Astrocyte of the cerebellum (primary cell): ENCODE results near the gene CDC34.
A peak's percentile ranks its signal among the peaks of the same experiment; 100 is the strongest.

ENCODE experiments used
- DNase-seq: peaks from one replicate; pipeline ENCODE4 v3.0.0-alpha.2; 2011; ENCODE audit warnings: low read depth
- H3K4me3 ChIP-seq: 2 replicates; pipeline ENCODE4 v1.5.1; 2011; ENCODE audit warnings: mild to moderate bottlenecking, low read depth, low read length, moderate library complexity
- in situ Hi-C: cut with HindIII; loops from 2 replicates; pipeline ENCODE4 v1.10.0; 2017; ENCODE audit warnings: low sequenced_read_pairs
- TF ChIP-seq, protein P1 (sequence below): IDR thresholded peaks from 2 replicates; pipeline ENCODE4 v1.5.1; 2012; ENCODE audit warnings: low read length, low read depth, moderate library complexity, mild to moderate bottlenecking; ENCODE audit errors: missing control alignments

CDC34 gene

DNA sequence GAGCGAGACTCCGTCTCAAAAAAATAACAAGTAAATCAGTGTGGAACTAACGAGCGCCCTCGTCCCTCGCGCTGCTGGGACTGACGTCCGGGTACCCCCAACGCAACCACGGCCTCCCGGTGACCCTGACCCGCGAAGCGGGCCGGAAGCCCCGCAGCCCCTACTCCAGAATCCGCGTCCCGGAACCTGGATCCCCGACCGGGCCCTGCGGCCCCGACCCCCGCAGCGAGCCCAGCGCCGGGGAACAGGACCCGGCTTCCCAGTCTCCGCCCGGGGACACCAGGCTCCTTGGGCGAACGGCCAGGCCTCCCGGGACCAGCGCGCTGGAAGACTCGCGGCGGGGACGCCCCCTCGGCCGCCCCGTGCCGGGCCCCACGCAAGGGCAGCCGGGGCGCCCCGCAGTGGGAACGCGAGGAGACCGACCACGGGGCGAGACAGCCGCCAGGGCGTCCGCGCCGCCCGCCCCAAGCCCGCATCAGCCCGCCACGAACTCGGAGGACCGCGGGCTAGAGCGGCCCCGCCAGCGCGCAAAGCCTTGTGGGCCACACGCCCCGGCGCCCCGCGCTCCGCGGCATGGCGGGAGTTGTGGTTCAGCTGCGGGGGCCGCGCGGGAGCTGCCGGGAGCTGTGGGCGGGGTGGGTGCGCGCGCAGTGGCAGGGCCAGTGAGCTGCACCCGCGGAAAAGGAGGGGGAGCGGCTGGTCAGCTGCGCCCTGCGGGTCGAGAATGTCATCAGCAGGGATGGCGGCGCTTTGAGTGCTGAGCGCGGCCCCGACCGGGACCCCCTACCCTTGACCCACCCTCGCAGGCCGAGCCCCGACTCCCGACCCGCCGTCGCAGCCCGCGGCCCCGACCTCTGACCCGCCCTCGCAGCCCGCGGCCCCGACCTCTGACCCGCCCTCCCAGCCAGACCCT, 42.8 kb upstream of the CDC34 start:
- peak overlapping the region; percentile 85 for H3K4me3 ChIP-seq
- DNase-seq: peak; percentile 83
- TF ChIP-seq, protein P1, sequence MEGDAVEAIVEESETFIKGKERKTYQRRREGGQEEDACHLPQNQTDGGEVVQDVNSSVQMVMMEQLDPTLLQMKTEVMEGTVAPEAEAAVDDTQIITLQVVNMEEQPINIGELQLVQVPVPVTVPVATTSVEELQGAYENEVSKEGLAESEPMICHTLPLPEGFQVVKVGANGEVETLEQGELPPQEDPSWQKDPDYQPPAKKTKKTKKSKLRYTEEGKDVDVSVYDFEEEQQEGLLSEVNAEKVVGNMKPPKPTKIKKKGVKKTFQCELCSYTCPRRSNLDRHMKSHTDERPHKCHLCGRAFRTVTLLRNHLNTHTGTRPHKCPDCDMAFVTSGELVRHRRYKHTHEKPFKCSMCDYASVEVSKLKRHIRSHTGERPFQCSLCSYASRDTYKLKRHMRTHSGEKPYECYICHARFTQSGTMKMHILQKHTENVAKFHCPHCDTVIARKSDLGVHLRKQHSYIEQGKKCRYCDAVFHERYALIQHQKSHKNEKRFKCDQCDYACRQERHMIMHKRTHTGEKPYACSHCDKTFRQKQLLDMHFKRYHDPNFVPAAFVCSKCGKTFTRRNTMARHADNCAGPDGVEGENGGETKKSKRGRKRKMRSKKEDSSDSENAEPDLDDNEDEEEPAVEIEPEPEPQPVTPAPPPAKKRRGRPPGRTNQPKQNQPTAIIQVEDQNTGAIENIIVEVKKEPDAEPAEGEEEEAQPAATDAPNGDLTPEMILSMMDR: no peak
- in situ Hi-C loops: no loop called here

DNA sequence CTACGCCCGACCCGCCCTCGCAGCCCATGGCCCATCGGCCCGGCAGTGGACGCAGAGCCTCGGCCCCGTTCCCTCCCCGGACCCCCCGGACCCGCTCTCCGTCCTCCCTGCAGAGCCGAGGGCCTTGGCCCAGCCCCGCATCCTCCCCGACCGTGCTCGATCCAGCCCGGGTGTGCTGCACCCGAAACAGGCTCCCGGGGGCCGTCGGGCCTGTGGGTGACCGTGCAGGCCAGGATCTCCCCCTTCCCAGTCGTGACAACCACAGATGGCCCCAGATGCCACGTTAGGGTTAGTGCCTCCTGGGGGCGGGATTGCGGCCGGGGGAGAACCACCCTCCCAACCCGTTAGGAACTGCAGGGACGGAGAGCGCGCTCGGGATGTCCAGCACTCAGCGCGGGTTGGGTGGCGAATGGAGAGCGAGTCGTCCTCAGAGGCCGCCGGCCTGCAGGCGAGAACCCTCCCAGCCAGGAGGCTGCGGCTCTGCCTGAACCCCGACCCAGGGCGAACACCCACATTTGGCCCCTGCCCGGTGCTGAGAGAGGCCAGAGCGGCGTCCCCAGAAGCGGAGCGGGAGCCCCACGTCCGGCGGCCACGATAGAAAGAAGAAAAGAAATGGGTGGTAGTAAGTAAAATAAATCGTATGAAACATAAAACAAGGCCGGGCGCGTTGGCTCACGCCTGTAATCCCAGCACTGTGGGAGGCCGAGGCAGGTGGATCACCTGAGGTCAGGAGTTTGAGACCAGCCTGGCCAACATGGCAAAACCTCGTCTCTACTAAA, 42.0 kb upstream of the CDC34 start:
- TF ChIP-seq, protein P1: no peak
- in situ Hi-C loops: no loop called here
- peak overlapping the region; percentile 85 for H3K4me3 ChIP-seq
- no peak for DNase-seq

DNA sequence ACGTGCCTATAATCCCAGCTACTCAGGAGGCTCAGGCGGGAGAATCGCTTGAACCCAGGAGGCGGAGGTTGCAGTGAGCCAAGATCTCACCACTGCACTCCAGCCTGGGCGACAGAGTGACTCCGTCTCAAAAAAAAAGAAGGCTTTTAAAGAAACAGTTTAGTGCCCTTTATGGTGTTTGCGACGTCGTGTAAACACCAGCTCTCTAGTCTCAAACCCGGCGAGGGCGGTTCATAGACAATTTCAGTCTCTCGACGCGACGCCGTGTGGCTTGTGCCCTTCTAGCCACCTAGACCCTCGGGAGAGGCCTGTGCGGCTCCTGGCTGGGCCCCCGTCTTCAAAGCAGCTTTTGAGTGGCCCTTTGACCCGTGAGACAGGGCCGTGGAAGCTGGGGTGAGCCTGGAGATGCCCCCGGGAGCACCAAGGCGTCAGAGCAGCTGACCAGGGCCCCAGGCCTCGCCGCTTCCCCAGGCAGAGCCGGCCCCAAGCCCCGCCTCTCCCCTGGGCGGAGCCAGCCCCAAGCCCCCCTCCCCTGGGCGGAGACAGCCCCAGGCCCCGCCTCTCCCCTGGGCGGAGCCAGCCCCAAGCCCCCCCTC, 40.3 kb upstream of the CDC34 start:
- DNase-seq: no peak
- TF ChIP-seq, protein P1: no peak
- no peak overlapping the region for H3K4me3 ChIP-seq
- in situ Hi-C loops: no loop called here

DNA sequence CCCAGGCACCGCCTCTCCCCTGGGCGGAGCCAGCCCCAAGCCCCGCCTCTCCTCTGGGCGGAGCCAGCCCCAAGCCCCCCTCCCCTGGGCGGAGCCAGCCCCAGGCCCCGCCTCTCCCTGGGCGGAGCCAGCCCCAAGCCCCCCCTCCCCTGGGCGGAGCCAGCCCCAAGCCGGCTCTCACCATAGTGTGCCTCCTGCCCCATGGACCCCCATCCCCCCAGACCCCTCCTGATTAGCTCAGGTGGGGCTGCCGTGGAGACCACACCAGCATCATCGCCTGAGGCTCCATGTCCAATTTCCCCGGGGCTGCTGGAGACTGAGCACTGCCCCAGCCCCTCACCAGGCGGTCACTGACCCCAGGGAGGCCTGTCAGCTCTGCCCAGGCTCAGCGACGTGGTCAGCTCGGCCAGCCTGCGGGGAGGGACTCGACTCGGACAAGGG, 39.4 kb upstream of the CDC34 start:
- H3K4me3 ChIP-seq: no peak overlapping the region
- in situ Hi-C loops: no loop called here
- DNase-seq: no peak
- TF ChIP-seq, protein P1: no peak

DNA sequence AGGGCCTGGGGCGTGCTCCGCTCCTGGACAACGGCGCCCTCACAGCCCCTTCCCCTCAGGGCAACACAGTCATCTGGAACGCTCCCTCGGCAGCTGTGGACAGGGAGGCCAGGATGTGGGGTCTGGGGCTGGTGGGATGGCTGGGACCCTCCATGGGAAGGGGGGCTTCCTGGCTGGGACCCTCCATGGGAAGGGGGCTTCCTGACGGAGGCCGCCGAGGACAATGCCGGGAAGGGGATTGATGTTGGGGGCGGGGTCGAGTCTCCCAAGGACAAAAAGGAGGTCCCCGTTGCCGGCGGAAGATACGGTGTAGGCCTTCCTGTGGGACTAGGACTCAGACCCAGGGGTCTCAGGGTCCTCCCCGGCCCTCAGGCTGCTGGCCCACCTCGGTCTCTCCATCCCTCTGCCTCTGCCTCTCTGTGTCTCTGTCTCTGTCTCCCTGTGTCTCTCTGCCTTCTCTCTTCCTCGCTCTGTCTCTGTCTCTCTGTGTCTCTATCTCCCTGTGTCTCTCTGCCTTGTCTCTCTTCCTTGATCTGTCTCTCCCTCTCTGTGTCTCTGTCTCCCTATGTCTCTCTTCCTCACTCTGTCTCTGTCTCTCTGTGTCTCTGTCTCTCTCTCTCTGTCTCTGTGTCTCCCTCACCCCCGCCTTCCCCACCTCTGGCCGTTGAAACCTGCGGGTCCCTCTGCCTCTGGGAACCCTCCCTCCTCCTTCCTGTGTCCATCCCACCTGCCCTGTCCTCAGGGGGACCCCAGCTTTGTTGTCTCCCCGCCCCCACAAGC, 38.0 kb upstream of the CDC34 start:
- H3K4me3 ChIP-seq: no peak overlapping the region
- no peak for DNase-seq
- TF ChIP-seq, protein P1: no peak
- in situ Hi-C loops: no loop called here
